ENCODE results near the gene RABL6. TPM values are rescaled to one million over a fixed set of nuclear protein-coding genes. Genes with fewer than 3 reads are reported as not detected.
A peak's percentile ranks its signal among the peaks of the same experiment; 100 is the strongest.
"Not testable (repeated sequence)": the region's sequence is repeated elsewhere in the genome, so short reads cannot be mapped to it uniquely, and the experiment has no call there.

The RABL6 gene
- total RNA-seq, 2 donors from 2014 or later = 126 to 163 TPM

GRCh38 chr9:136837146-136837855, 29.6 kb downstream of the RABL6 start:
- peaks cover 3% of the 10 kb centered on the region for H3K36me3 ChIP-seq
- H3K4me1 ChIP-seq = peaks cover 18% of the 10 kb centered on the region
- no peaks in the 10 kb centered on the region for H3K9me3 ChIP-seq
- H3K27ac ChIP-seq = no peak overlapping the region
- TF ChIP-seq, protein P1, sequence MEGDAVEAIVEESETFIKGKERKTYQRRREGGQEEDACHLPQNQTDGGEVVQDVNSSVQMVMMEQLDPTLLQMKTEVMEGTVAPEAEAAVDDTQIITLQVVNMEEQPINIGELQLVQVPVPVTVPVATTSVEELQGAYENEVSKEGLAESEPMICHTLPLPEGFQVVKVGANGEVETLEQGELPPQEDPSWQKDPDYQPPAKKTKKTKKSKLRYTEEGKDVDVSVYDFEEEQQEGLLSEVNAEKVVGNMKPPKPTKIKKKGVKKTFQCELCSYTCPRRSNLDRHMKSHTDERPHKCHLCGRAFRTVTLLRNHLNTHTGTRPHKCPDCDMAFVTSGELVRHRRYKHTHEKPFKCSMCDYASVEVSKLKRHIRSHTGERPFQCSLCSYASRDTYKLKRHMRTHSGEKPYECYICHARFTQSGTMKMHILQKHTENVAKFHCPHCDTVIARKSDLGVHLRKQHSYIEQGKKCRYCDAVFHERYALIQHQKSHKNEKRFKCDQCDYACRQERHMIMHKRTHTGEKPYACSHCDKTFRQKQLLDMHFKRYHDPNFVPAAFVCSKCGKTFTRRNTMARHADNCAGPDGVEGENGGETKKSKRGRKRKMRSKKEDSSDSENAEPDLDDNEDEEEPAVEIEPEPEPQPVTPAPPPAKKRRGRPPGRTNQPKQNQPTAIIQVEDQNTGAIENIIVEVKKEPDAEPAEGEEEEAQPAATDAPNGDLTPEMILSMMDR (IDR thresholded peaks at IDR 0.05) = no peak
- H3K9ac ChIP-seq (ENCODE audit: low read depth in 2 of 2, low read length in 2 of 2) = no peak overlapping the region
- DNase-seq = no peak
- H3K4me3 ChIP-seq = no peak overlapping the region
- intact Hi-C loops (cut with DNase I) = no loop called here
- H3K27me3 ChIP-seq = no peaks in the 10 kb centered on the region

GRCh38 chr9:136837856-136838277, 30.1 kb downstream of the RABL6 start:
- intact Hi-C loops (cut with DNase I); H3K27ac ChIP-seq; H3K9me3 ChIP-seq; H3K27me3 ChIP-seq; H3K9ac ChIP-seq (ENCODE audit: low read depth in 2 of 2, low read length in 2 of 2); H3K36me3 ChIP-seq; DNase-seq; H3K4me3 ChIP-seq: not testable (repeated sequence)
- H3K4me1 ChIP-seq = peaks cover 22% of the 10 kb centered on the region

DNA sequence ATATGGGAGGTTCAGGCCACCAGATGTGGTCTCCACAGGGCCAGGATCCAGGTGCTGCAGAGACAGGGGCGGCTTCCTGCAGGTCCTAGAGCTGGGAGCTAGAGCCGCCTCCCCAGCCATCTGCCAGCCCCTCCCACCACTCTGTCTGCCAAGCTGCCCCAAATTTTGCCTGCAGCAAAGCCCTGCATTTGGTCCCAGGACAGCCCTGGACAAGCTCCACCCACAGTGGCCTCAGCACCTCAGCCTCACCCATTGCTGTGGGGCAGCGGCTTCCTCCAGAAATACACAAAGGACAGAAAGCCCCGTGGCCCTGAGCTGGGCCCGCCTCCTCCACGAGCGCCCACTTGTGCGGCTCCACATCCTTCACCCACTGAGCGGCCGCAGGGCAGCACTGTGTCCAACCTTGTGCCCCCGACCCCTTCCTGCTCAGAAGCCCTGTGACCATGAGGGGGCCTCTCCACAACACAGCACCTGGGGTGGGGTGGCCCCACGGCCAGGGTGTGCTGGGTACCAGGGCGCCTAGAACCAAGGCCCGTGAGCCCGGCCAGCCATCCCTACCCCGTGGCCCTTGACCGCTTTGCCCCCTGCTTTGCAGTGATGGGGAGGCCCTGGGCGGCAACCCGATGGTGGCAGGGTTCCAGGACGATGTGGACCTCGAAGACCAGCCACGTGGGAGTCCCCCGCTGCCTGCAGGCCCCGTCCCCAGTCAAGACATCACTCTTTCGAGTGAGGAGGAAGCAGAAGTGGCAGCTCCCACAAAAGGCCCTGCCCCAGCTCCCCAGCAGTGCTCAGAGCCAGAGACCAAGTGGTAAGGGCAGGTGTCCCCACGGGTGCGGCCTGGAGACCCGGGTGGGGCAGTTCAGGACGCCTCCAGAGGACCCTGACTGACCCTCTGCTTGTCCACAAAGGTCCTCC, 30.8 kb downstream of the RABL6 start:
- Histone ChIP-seq H3K27me3 (no peaks in the 10 kb centered on the region), H3K9me3 (no peaks in the 10 kb centered on the region), H3K27ac (no peak overlapping the region), H3K4me1 (peaks cover 29% of the 10 kb centered on the region), H3K9ac (ENCODE audit: low read depth in 2 of 2, low read length in 2 of 2) (no peak overlapping the region), H3K4me3 (no peak overlapping the region), H3K36me3 (no peaks in the 10 kb centered on the region)
- intact Hi-C loops (cut with DNase I) = no loop called here
- DNase-seq = no peak
- TF ChIP-seq, protein P1 (IDR thresholded peaks at IDR 0.05) = no peak

DNA sequence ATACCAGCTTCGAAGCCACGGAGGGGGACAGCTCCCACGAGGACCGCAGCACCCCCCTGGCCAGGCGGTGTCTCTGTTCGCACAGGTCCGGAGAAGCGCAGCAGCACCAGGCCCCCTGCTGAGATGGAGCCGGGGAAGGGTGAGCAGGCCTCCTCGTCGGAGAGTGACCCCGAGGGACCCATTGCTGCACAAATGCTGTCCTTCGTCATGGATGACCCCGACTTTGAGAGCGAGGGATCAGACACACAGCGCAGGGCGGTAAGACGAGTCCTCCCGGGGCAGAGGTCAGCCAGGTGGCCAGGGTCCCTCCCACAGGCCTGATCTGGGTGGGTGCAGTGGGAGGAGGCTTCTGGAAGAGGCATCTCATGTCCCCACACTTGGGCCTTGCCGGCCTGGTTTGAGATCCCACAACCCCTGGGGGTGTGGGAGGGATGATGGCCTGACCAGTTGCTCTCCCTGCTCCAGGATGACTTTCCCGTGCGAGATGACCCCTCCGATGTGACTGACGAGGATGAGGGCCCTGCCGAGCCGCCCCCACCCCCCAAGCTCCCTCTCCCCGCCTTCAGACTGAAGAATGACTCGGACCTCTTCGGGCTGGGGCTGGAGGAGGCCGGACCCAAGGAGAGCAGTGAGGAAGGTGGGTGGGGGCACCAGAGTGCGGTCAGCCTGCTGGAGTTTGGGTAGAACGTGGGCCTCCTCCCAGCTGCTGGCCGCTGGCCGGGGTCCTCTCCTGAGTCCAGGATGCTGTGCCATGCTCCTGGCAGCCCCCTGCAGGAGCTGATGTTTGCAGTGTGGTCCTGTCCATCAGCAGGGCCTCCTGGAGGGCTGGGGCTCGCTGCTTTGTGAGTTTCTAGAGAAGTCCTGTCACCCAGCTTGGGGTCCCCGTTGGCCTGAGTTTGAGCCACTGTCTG, 31.7 kb downstream of the RABL6 start:
- H3K9ac ChIP-seq (ENCODE audit: low read depth in 2 of 2, low read length in 2 of 2) = no peak overlapping the region
- intact Hi-C loops (cut with DNase I) = loop anchor here (10.0 kb wide), 1 partner anchor 45 kb away; the partner anchor contains the start of genes CCDC183 and TMEM141
- H3K4me3 ChIP-seq = no peak overlapping the region
- peak overlapping the region; percentile 84 for H3K27ac ChIP-seq
- H3K4me1 ChIP-seq = peaks cover 36% of the 10 kb centered on the region
- H3K9me3 ChIP-seq = no peaks in the 10 kb centered on the region
- H3K36me3 ChIP-seq = no peaks in the 10 kb centered on the region
- no peak for DNase-seq
- TF ChIP-seq, protein P1 (IDR thresholded peaks at IDR 0.05) = no peak
- peaks cover 5% of the 10 kb centered on the region for H3K27me3 ChIP-seq

- Histone ChIP-seq H3K9ac (ENCODE audit: low read depth in 2 of 2, low read length in 2 of 2) (peak overlapping the region; percentile 35 to 46), H3K4me3 (no peak overlapping the region), H3K27me3 (peaks cover 10% of the 10 kb centered on the region), H3K9me3 (no peaks in the 10 kb centered on the region), H3K27ac (peak overlapping the region; percentile 84), H3K4me1 (peaks cover 36% of the 10 kb centered on the region), H3K36me3 (no peaks in the 10 kb centered on the region)
- intact Hi-C loops (cut with DNase I) = loop anchor here (10.0 kb wide), 1 partner anchor 46 kb away; the partner anchor contains the start of genes CCDC183 and TMEM141
- no peak for DNase-seq
- TF ChIP-seq, protein P1 (IDR thresholded peaks at IDR 0.05) = no peak
These were observed 32.6 kb downstream of the RABL6 start for GRCh38 chr9:136840140-136840876.
